GM12878 (cell line): Measurements from ENCODE around the gene SLC44A3.

Source experiments
- ATF3 ChIP-seq: IDR thresholded peaks from 2 replicates; pipeline ENCODE4 v1.6.1; 2011; ENCODE audit warnings: low read depth, mild to moderate bottlenecking, low read length, moderate library complexity, borderline replicate concordance; ENCODE audit errors: extremely low read depth
- BHLHE40 ChIP-seq, 2 experiments: fragments of 450-650 bp in 1 of 2; IDR thresholded peaks; 2 replicates each; pipeline ENCODE4 v1.6.1; 2011 to 2017; ENCODE audit warnings: low read depth in 2 of 2, borderline replicate concordance in 1 of 2, improper control_type of control experiment in 1 of 2, low read length in 1 of 2, mild to moderate bottlenecking in 1 of 2
- JUND ChIP-seq: IDR thresholded peaks from 2 replicates; pipeline ENCODE4 v1.6.1; 2012; ENCODE audit warnings: low read depth, mild to moderate bottlenecking, low read length, improper control_type of control experiment, moderate library complexity
- KAT2A ChIP-seq: conservative IDR thresholded peaks from 2 replicates; pipeline ENCODE4 v1.6.1; 2011; ENCODE audit warnings: low read depth, low read length; ENCODE audit not compliant: control insufficient read depth
- PBX3 ChIP-seq: IDR thresholded peaks from 2 replicates; pipeline ENCODE4 v1.6.1; 2011; ENCODE audit warnings: mild to moderate bottlenecking, low read depth, low read length, moderate library complexity; ENCODE audit not compliant: insufficient replicate concordance
- SMARCA5 ChIP-seq: fragments of 450-650 bp; IDR thresholded peaks from 2 replicates; pipeline ENCODE4 v1.6.1; 2017; ENCODE audit warnings: mild to moderate bottlenecking
- TAF1 ChIP-seq: IDR thresholded peaks from 2 replicates; pipeline ENCODE4 v1.6.1; 2011; ENCODE audit warnings: mild to moderate bottlenecking, low read depth, low read length, borderline replicate concordance
- TARDBP ChIP-seq: IDR thresholded peaks from 2 replicates; pipeline ENCODE4 v1.6.1; 2016; ENCODE audit warnings: borderline replicate concordance
- TF ChIP-seq, protein P1 (sequence below): IDR thresholded peaks from 2 replicates; pipeline ENCODE4 v1.6.1; 2012; ENCODE audit warnings: low read depth, low read length, improper control_type of control experiment
- TF ChIP-seq, protein P2 (sequence below), 3 experiments: IDR thresholded peaks in 2 of 3; conservative IDR thresholded peaks in 1 of 3; 2 replicates each; pipeline ENCODE4 v1.5.1; 2011; ENCODE audit warnings: low read depth in 3 of 3, low read length in 3 of 3, mild to moderate bottlenecking in 3 of 3, control low read depth in 2 of 3, moderate library complexity in 2 of 3, inconsistent platforms in 1 of 3, mixed read lengths in 1 of 3; ENCODE audit not compliant: control insufficient read depth in 2 of 3, insufficient read depth in 1 of 3; ENCODE audit errors: extremely low read depth in 1 of 3

GRCh38 chr1:94820936-94821335 lies 779 bp downstream of the SLC44A3 start:
- no peak for TF ChIP-seq TAF1
- no peak for TF ChIP-seq BHLHE40 (IDR thresholded peaks at IDR 0.05; ENCODE audit: borderline replicate concordance in 1 of 2, low read depth in 2 of 2, low read length in 1 of 2)
- TF ChIP-seq, protein P1, sequence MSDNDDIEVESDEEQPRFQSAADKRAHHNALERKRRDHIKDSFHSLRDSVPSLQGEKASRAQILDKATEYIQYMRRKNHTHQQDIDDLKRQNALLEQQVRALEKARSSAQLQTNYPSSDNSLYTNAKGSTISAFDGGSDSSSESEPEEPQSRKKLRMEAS, result no peak
- no peak for TF ChIP-seq ATF3
- no peak for TF ChIP-seq JUND
- no peak for TF ChIP-seq SMARCA5
- TF ChIP-seq PBX3, result no peak
- TF ChIP-seq, protein P2, sequence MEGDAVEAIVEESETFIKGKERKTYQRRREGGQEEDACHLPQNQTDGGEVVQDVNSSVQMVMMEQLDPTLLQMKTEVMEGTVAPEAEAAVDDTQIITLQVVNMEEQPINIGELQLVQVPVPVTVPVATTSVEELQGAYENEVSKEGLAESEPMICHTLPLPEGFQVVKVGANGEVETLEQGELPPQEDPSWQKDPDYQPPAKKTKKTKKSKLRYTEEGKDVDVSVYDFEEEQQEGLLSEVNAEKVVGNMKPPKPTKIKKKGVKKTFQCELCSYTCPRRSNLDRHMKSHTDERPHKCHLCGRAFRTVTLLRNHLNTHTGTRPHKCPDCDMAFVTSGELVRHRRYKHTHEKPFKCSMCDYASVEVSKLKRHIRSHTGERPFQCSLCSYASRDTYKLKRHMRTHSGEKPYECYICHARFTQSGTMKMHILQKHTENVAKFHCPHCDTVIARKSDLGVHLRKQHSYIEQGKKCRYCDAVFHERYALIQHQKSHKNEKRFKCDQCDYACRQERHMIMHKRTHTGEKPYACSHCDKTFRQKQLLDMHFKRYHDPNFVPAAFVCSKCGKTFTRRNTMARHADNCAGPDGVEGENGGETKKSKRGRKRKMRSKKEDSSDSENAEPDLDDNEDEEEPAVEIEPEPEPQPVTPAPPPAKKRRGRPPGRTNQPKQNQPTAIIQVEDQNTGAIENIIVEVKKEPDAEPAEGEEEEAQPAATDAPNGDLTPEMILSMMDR (IDR thresholded peaks at IDR 0.05 in 2 of 3, conservative IDR thresholded peaks at IDR 0.05 in 1 of 3; ENCODE audit: control insufficient read depth in 2 of 3, extremely low read depth in 1 of 3, insufficient read depth in 1 of 3, low read depth in 3 of 3, low read length in 3 of 3), result no peak
- no peak for TF ChIP-seq KAT2A
- no peak for TF ChIP-seq TARDBP
